Body of pancreas (tissue), 4 donors: Measurements from ENCODE around the gene CLIP4.

Source experiments
- CTCF ChIP-seq, 7 experiments: fragments of 450-650 bp in 4 of 7; fragments of 200-600 bp in 3 of 7; sonication (generic) in 3 of 7; IDR thresholded peaks; one replicate each; pipeline ENCODE4 v1.5.1; 2016 to 2019; ENCODE audit warnings: antibody characterized with exemption in 7 of 7
- POLR2A ChIP-seq, 3 donors: fragments of 450-650 bp; IDR thresholded peaks; one replicate each; pipeline ENCODE4 v1.6.1; 2016; ENCODE audit warnings: antibody characterized with exemption in 3 of 3, mild to moderate bottlenecking in 2 of 3

DNA sequence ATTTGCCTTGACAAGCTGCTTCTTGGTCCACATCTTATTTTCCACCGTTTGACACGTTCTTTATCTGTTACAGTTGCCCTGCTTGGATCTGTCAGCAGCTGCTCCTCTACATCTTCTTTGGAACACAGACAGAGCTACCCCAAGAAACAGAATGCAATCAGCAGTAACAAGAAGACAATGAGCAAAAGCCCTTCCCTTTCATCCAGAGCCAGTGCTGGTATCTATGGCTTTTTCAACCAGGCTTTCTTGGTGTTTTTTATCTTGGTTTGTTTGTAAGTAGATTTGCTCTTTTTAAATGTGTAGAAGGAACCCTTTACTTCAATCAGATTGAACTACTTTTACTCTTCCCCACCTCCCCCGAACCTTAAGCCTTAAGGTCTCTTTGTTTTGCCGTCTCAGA, 41.9 kb downstream of the CLIP4 start:
- TF ChIP-seq CTCF (IDR thresholded peaks at IDR 0.05) = no peak
- TF ChIP-seq POLR2A (IDR thresholded peaks at IDR 0.05) = no peak
